Activated T-cell treated with anti-CD3 and anti-CD28 coated beads for 24 hours (primary cell): ENCODE results near the gene NAA10.

ENCODE experiments used
- DNase-seq: peaks from one replicate; pipeline ENCODE4 v3.0.0-alpha.2; 2020; ENCODE audit warnings: low read depth

The NAA10 gene

DNA sequence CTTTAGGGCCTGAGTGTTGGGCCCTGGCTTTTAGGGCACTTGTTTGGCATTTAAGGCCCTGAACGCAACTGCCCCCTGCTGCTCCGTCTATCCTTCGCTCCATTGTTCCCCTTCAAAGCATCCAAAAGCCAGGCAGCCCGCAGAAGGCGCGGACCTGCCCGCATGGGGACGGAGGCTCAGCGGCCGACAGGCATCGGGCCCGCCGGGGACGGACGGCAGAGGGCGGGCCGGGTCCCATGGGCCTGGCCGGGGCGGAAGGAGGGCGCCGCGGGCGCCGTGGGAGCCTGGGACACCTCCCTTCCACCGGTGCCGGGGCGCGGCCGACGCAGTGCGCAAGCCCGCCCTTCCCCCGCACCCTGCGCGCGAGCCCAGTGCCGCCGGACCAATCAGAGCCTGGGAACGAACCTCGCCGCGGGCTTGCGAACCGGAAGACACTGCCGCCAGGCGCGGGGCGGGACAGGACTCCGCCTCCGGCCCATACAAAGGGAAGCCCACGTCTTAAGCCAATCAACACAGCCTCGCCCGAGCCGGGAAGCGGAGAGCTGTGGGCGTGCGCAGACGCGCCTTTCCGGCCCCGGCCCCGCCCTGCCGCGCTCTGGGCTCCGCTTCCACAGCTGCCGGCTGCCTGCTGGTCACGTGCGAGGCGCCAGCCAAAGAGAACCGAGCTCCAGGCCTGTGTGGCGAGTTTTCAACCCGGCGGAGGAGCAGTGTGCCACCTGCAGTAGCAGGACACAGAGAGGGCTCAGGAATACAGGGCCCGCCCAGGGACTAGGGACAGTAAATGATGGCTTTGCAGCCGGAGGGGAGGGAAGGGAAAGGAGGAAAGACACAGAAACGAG is 6.7 kb downstream of the NAA10 start:
- peak; percentile 84 for DNase-seq

- DNase-seq, result no peak
Measured at GRCh38 chrX:153927672-153927921, 7.2 kb downstream of the NAA10 start.

GRCh38 chrX:153926858-153927671 is 7.8 kb downstream of the NAA10 start:
- DNase-seq, result peak; percentile 65

DNA sequence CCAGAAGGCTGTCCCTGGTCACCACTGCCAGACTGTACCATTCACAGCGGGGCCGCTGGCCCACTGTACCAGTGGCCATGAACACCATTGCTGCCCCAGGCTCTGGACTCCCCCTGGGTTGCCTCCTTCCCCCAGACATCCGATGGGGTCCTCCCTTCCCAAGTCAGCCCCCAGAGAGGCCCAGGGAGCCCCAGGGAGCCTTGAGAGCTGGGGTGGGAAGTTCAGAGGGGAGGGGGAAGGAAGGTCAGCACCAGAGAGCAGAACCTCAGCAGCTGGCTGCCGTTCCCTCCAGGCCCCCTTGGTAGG is 8.3 kb downstream of the NAA10 start:
- DNase-seq, result no peak

DNA sequence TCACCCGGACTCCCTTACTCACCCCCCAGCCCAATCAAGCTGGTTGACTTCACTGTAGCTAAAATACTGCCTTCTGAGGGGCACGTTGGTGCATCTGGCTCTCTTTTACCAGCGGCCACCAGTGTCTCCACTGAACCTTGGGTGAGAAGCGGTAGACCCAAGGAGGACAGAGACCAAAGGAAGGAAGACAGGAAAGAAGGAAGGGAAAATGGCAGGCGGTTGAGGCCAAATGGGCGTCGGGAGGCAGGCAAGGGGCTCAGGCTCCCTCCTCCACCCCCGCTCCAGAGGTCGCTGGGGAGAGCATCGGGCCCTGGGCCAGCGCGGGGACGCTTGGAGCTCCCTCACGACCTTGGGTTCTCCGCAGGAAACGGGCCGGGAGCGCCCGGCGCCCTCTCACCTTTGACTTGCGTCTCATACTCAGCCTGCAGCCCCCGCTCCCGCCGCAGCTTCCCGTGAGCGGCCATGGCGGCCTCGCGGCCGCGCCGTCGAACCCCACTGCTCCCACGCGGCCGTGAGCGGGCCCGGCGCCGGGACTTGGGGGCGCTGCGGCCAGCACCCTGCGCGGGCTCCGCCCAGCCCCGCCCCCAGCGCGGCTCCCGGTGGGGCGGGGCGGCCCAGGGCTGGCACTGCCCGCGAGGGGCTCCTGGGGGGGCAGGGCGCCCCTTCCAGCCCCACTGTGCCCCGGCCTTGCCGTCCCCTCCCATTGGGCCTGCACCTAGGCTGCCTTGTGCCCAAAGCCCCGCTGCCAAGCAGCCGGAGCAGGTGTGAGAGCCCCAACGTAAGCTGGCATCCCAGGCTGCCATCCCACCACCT is 8.9 kb downstream of the NAA10 start, which contains the start of gene ARHGAP4:
ARHGAP4 (minus strand) TSS at position 526 of the 813 bp plus-strand sequence; CDS start at position 464, 62 bp downstream.
- DNase-seq, result peak; percentile 28

GRCh38 chrX:153925387-153925738 is 9.5 kb downstream of the NAA10 start:
- DNase-seq, result no peak

- no peak for DNase-seq
Measured at GRCh38 chrX:153924149-153924861, 10.5 kb downstream of the NAA10 start.

- DNase-seq, result no peak
Measured at GRCh38 chrX:153922932-153923857, 11.6 kb downstream of the NAA10 start.

GRCh38 chrX:153921511-153922446 is 13.1 kb downstream of the NAA10 start:
- no peak for DNase-seq

GRCh38 chrX:153921070-153921469 is 13.8 kb downstream of the NAA10 start:
- no peak for DNase-seq

GRCh38 chrX:153920546-153920945 is 14.3 kb downstream of the NAA10 start:
- DNase-seq, result no peak

- no peak for DNase-seq
Measured at GRCh38 chrX:153919281-153919680, 15.6 kb downstream of the NAA10 start.

- no peak for DNase-seq
Measured at GRCh38 chrX:153917869-153918268, 17.0 kb downstream of the NAA10 start.

- no peak for DNase-seq
Measured at GRCh38 chrX:153913701-153914100, 21.1 kb downstream of the NAA10 start.

DNA sequence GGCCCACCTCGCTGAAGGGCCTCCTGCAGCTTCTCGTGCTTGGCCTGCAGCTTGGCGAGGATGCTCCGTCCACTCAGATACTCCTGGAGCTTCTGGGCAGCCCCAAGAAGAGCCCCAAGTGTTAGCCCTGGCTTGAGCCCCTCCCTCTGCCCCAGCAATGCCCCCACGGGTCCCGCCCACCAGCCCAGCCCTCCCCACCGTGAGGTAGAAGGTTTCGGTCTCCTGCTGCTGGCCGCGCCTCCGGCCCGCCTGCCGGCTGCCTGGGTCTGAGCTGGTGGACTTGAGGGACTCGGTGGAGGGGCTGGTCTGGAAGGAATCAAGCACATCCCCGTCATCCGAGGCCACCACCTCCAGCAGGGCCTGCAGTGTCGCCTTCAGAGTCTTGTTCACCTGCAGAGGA is 21.6 kb downstream of the NAA10 start:
- DNase-seq, result no peak

GRCh38 chrX:153911798-153912197 is 23.0 kb downstream of the NAA10 start:
- no peak for DNase-seq

GRCh38 chrX:153910446-153910845 is 24.4 kb downstream of the NAA10 start:
- DNase-seq, result no peak

GRCh38 chrX:153909980-153910360 is 24.9 kb downstream of the NAA10 start:
- no peak for DNase-seq

DNA sequence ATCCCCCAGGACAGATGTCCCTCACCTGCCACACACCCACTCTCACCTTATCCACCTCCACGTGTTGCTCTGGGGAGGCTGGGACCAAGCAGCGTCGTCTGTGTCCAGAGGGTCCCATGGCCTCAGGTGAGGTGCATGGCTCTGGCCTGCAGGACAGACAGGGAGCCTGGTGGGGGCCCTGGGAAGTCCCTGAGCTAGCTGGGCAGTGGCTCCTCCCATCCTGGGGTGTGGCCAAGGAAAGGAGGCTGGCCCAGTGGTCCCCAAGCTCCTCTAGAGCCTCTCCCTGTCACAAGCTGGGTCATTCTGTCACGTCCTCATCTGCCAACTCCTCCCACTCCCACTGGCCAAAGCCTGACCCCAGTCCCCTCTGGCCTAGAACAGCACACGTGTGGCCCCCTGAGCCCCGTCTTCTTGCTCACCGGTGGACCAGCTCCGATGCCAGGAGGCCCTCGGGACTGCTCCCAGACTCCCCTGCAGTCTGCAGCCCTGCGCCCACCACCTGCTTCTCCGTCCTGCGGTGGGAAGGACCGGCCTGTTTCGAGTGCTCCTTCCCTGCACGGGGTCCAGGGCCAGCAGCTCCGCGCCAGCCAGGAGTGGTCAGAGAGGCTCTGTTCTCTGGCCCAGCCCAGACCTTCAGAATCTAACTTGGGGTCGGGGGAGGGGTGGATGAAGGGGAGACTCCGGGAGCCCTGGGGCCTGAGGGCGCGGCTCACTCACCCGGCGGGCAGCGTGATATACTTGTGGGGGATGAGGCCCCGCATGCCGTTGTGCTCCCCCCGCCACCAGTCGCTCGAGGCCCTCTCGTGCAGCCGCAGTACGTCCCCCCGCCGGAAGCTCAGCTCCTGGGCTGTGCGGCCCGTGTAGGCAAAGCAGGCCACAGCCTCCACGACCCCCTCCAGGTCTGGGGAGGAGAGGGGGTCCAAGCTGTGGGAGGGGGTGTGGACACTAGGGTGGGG is 25.5 kb downstream of the NAA10 start:
- no peak for DNase-seq
